ENCODE results near the gene SFTPA2.
"Not testable (repeated sequence)": the region's sequence is repeated elsewhere in the genome, so short reads cannot be mapped to it uniquely, and the experiment has no call there.

The SFTPA2 gene

DNA sequence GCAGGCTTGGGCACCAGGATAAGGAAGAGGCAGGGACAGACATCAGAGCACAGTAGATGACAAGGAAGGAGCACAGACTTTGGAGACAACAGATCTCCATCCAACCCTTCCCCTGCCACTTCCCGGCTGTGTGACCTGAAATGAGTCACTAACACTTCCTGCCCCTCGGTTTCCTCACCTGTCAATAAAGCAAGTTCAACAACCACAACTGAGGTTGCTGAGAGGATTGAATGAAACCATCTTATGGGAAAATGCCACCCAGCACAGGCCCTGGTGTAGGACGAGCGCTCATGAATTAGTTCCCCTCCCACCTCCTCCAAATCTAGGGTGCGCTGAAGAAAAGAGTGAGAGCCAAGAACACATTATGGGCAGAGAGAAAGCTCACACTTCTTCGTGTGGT is 22.7 kb upstream of the SFTPA2 start:
- not testable (repeated sequence) for H3K36me3 ChIP-seq (ENCODE audit: insufficient read depth, low read length); H3K9ac ChIP-seq (ENCODE audit: low read depth, low read length); H3K4me1 ChIP-seq (ENCODE audit: insufficient read depth, low read length)

DNA sequence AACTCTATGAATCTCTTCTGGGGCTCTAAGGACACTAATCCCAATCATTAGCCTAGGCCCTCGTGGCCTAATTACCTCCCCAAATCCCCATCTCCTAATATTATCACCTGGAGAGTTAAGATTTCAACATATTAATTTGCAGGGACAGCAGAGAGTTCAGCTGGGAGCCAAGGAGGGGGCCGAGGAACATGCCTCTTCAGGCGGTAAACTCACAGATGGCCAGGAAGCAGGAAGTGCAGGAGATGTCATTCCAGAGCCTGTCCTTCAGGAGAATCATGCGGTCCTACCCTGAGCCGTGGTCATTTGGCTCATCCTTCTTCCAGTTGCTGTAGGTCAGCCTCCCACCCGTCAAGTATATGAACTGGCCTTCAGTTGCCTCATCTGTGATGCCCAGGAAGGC is 21.9 kb upstream of the SFTPA2 start:
- Histone ChIP-seq H3K9me3 (ENCODE audit: control insufficient read depth, insufficient read depth, low read length) (no peaks in the 10 kb centered on the region; the same call in 1 of the 2 replicates), H3K36me3 (ENCODE audit: insufficient read depth, low read length) (no peaks in the 10 kb centered on the region), H3K4me1 (ENCODE audit: insufficient read depth, low read length) (no peaks in the 10 kb centered on the region), H3K9ac (ENCODE audit: low read depth, low read length) (no peak overlapping the region)

More for the DNA sequence above, 22.7 kb upstream of the SFTPA2 start:
- not testable (repeated sequence) for H3K9me3 ChIP-seq (ENCODE audit: control insufficient read depth, insufficient read depth, low read length)

DNA sequence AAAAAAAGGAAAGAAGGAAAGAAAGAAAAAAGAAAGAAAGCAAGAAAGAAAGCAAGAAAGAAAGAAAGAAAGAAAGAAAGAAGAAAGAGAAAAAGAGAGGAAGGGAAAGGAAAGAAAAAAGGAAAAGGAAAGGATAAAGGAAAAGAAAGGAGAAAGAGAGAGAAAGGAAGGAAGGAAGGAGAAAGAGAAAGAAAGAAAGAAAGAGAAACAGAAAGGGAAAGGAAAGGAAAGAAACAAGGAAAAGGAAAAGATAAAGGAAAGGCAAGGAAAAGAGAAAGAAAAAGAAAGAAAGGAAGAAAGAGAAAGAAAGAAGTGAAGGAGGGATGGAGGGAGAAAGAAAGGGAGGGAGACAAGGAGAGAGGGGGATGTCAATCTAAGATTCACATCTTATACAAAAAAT is 20.8 kb upstream of the SFTPA2 start:
- no peaks in the 10 kb centered on the region; the same call in 1 of the 2 replicates for H3K9me3 ChIP-seq (ENCODE audit: control insufficient read depth, insufficient read depth, low read length)
- no peaks in the 10 kb centered on the region for H3K36me3 ChIP-seq (ENCODE audit: insufficient read depth, low read length)
- no peaks in the 10 kb centered on the region for H3K4me1 ChIP-seq (ENCODE audit: insufficient read depth, low read length)
- H3K9ac ChIP-seq (ENCODE audit: low read depth, low read length), result no peak overlapping the region

DNA sequence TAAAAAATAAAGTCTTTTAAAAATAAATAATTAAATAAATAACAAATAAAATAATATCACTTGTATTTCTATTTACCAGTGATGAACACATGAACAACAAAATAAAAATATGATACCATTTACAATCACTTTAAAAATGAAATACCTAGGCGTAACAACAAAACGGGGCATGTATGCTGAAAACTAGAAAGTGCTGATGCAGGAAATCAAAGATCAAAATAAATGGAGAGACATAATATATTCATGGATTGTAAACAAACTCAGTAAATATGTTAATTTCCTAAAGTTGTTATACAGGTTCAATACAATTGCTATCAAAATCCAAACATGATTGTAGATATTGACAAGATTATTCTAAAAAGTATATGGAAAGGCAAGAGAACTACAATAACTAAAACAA is 19.2 kb upstream of the SFTPA2 start:
- Histone ChIP-seq H3K36me3 (ENCODE audit: insufficient read depth, low read length) (no peaks in the 10 kb centered on the region), H3K9me3 (ENCODE audit: control insufficient read depth, insufficient read depth, low read length) (no peaks in the 10 kb centered on the region; the same call in 1 of the 2 replicates), H3K9ac (ENCODE audit: low read depth, low read length) (no peak overlapping the region), H3K4me1 (ENCODE audit: insufficient read depth, low read length) (no peaks in the 10 kb centered on the region)

DNA sequence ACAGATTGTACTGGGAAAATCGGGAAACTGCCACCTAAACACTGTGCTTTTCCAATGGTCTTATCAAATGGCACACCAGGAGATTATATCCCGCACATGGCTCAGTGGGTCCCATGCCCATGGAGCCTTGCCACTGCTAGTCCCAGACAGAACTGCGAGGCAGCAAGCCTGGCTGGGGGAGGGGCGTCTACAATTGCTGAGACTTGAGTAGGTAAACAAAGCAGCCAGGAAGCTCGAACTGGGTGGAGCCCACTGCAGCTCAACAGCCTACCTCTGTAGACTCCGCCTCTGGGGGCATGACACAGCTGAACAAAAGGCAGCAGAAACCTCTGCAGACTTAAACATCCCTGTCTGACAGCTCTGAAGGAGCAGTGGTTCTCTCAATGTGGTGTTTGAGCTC is 10.4 kb upstream of the SFTPA2 start:
- not testable (repeated sequence) for H3K36me3 ChIP-seq (ENCODE audit: insufficient read depth, low read length); H3K9me3 ChIP-seq (ENCODE audit: control insufficient read depth, insufficient read depth, low read length); H3K4me1 ChIP-seq (ENCODE audit: insufficient read depth, low read length); H3K9ac ChIP-seq (ENCODE audit: low read depth, low read length)

DNA sequence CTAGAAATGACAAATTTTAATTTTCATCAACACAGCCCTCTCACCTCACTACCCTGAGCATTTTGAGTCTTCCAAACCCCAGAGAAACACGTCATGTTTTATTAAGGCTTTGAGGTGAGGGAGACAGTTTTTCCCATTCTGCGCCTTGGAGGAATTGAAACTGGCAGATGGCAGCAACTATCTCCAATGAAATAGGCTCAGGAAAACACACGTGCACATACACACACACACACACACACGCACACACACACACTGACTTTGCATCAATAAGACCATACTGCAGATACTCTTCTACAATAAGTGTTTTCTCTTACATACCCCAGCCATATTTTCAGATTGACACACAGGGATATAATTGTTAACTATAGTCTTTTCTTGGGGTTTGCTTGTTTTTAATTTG is 3.2 kb upstream of the SFTPA2 start:
- Histone ChIP-seq H3K4me1 (ENCODE audit: insufficient read depth, low read length) (no peaks in the 10 kb centered on the region), H3K9me3 (ENCODE audit: control insufficient read depth, insufficient read depth, low read length) (no peaks in the 10 kb centered on the region), H3K36me3 (ENCODE audit: insufficient read depth, low read length) (no peaks in the 10 kb centered on the region), H3K9ac (ENCODE audit: low read depth, low read length) (no peak overlapping the region)

DNA sequence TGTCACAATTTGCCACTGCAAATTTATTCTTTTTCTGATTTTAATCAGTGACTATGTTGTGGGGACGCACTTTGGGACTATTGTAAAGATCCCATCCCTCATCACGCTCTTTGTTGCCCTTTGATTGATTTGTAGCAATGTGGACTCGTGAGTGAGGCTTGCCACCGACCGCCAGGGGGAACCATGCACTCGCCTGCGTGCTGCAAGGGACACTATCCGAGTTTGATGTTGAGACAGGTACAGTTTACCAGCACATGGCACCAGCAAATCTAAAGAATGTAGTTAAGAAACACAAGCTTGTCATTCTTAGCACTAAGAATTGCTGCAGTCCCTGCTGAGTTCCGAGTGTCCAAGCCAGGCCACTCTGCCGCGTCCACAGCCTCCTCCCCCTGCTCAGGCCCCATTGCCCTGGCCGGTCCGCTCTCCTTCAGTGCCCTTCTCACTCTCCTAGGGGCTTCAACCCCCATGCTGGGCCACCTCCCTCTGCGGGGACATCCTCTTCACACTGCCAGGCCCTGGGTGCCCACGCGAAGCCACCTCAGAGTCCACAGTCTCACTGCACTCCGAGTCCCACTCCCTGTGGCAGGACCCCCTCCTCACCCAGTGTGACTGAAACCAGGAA is 2.0 kb upstream of the SFTPA2 start:
- Histone ChIP-seq H3K4me1 (ENCODE audit: insufficient read depth, low read length) (no peaks in the 10 kb centered on the region), H3K9me3 (ENCODE audit: control insufficient read depth, insufficient read depth, low read length) (no peaks in the 10 kb centered on the region), H3K9ac (ENCODE audit: low read depth, low read length) (peak overlapping the region; percentile 4; the same call in 1 of the 2 replicates), H3K36me3 (ENCODE audit: insufficient read depth, low read length) (no peaks in the 10 kb centered on the region)

DNA sequence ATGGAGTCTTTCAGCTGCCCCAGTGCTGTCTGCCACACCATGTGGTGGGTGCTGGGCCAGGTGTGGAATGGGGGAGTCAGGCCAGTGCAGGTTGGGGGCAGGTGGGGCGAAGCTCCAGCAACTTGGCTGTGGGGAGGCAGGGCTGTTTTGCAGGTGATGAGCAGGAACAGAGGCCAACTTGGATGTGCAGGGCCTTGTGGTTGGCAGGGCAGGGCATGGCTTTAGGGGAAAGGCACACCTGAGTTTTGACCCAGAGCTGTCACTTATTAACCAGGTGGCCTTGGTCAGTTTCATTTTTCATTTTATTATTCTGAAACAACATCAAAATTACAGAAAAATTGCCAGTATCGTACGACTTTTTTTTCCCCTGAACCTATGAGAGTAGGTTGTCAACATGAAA is 1.1 kb upstream of the SFTPA2 start:
- H3K4me1 ChIP-seq (ENCODE audit: insufficient read depth, low read length), result no peaks in the 10 kb centered on the region
- no peaks in the 10 kb centered on the region for H3K9me3 ChIP-seq (ENCODE audit: control insufficient read depth, insufficient read depth, low read length)
- no peak overlapping the region for H3K9ac ChIP-seq (ENCODE audit: low read depth, low read length)

DNA sequence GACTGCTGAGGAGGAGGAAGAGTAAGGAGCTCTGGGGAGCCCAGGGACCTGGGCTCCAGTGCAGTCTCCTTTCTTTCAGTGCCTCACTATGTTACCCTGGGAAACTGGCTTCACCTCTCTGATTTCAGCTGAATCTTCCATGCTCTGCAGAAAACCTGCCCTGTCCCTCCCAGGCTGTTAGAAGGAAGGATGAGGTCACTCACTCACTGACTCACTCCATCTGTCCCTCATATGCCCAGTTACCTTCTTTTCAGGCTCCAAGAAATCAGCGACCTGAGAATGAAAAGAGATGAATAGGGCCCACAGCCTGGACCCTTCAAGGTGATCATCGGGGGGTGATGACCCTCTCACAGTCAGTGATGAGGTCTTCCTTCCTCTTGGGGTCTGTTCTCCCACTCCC is 481 bp downstream of the SFTPA2 start:
- Histone ChIP-seq H3K9ac (ENCODE audit: low read depth, low read length) (no peak overlapping the region), H3K36me3 (ENCODE audit: insufficient read depth, low read length) (no peaks in the 10 kb centered on the region), H3K4me1 (ENCODE audit: insufficient read depth, low read length) (no peaks in the 10 kb centered on the region), H3K9me3 (ENCODE audit: control insufficient read depth, insufficient read depth, low read length) (no peaks in the 10 kb centered on the region)

More for the DNA sequence above, 1.1 kb upstream of the SFTPA2 start:
- no peaks in the 10 kb centered on the region for H3K36me3 ChIP-seq (ENCODE audit: insufficient read depth, low read length)

DNA sequence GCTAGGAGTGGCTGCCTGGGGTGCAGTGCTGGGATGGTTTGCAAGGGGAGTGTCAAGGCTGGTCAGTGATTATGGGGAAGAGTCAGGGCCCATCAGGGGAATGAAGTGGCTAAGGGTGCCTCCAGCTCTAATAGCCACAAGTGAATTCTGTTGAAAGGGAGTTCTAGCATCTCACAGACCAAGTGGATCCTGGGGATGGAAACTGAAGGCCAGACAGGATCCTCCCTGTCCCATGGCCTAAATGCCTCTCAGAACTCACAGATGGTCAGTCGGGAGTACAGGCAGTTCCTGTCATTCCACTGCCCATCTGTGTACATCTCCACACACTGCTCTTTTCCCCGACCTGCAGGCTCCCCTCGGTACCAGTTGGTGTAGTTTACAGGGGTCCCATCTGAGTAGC is 3.2 kb downstream of the SFTPA2 start:
- H3K4me1 ChIP-seq (ENCODE audit: insufficient read depth, low read length); H3K36me3 ChIP-seq (ENCODE audit: insufficient read depth, low read length); H3K9ac ChIP-seq (ENCODE audit: low read depth, low read length); H3K9me3 ChIP-seq (ENCODE audit: control insufficient read depth, insufficient read depth, low read length): not testable (repeated sequence)

DNA sequence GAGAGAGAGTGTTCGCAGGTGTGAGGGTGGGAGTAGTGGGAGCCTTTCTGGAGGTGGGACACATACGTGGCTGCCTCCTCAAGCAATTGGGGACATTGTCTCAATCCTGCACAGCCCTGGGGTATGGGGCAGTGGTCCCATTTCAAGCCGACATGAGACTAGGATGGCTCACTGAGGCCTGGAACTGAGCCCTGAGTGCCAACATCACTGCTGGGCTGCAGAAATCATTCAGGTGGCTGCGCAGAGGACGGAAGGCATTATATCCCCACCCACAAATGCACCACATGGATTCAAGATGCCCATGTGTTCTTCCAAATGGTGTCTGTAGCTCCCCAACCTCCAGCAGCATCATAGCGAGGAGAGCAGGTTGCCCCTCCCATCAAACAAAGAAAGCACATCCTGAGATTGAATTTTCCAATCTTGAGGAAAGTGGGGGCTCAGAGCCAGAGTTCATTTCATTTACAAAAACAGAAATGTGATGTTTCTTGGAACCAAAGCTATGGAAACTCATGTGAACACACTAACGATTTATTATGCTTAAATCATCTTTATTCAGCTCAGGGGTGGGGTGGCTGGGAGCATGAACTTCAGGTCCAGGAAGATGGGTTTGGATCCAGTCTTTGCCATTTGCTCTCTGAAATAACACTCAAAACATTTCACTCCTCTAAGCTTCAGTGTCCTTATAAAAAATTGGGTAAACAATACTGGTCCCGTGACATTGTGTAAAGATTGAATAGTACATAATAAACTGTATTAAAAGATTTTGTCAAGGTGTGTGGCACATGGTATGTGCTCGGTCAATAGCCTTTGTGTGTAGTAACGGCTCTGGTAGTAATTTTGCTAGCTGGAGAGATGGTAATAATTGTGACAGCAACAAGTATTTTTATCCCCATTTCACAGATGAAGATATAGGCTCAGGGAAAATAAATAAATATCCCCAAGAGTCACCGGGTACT is 4.6 kb downstream of the SFTPA2 start:
- H3K36me3 ChIP-seq (ENCODE audit: insufficient read depth, low read length), result no peaks in the 10 kb centered on the region
- no peak overlapping the region for H3K9ac ChIP-seq (ENCODE audit: low read depth, low read length)
- H3K4me1 ChIP-seq (ENCODE audit: insufficient read depth, low read length), result no peaks in the 10 kb centered on the region
- no peaks in the 10 kb centered on the region for H3K9me3 ChIP-seq (ENCODE audit: control insufficient read depth, insufficient read depth, low read length)

DNA sequence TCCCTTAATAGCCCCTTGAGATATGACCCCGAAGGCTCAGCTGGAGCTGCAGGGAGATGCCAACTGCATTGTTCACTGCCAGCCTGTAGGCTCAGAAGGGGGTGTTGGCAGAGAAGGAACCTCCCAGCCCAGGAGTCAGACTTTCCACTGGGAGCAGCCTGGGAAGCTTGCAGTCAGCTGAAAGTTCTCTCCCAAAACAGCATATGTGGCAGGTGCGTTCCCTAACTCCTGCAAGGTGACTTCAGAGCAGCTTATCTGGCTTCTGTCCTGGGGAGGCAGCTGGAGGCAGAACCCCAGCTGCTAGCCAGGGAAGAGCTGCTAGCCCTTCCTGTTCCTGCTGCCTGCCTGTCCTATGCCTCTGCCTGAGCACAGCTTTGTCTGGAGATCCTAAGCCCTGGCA is 8.1 kb downstream of the SFTPA2 start:
- Histone ChIP-seq H3K36me3 (ENCODE audit: insufficient read depth, low read length) (no peaks in the 10 kb centered on the region), H3K4me1 (ENCODE audit: insufficient read depth, low read length) (no peaks in the 10 kb centered on the region), H3K9me3 (ENCODE audit: control insufficient read depth, insufficient read depth, low read length) (no peaks in the 10 kb centered on the region), H3K9ac (ENCODE audit: low read depth, low read length) (no peak overlapping the region)

DNA sequence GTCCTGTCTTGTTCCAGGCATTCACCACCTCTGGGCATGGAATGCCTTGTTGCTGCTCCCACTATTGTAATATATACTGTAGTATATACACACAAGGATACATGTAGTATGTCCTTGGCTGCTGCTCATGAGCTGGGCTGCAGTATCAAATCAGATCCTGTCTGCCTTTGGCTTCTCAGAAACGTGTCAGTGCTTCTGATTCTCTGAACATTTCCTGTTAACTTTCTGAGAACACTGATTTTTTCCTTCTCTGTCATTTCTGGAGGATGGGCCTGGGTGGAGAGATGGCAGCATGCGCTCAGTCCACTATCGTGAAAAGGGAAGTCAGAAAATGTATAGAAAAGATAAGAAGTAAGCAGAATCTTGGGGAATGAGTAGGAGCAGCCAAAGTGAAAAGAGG is 12.2 kb downstream of the SFTPA2 start:
- Histone ChIP-seq H3K36me3 (ENCODE audit: insufficient read depth, low read length) (no peaks in the 10 kb centered on the region), H3K9me3 (ENCODE audit: control insufficient read depth, insufficient read depth, low read length) (no peaks in the 10 kb centered on the region), H3K9ac (ENCODE audit: low read depth, low read length) (no peak overlapping the region), H3K4me1 (ENCODE audit: insufficient read depth, low read length) (no peaks in the 10 kb centered on the region)

DNA sequence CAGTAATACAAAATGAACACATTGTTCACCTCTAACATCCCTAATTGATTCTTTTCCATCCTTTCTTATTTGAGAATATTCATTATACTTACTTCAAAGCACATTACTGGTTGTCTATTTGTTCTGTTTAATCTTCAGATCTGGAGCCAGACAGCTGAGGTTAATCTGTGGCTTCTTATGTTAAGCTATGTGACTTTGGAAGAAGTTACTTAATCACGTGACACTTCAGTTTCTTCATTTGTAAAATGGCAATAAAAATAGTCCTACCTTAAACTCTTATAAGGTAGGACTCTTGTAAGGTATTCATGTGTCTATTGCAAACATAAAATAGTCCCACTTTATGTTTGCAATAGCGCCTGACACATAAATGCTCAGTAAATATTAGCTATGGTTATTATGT is 13.1 kb downstream of the SFTPA2 start:
- H3K9me3 ChIP-seq (ENCODE audit: control insufficient read depth, insufficient read depth, low read length); H3K9ac ChIP-seq (ENCODE audit: low read depth, low read length); H3K4me1 ChIP-seq (ENCODE audit: insufficient read depth, low read length); H3K36me3 ChIP-seq (ENCODE audit: insufficient read depth, low read length): not testable (repeated sequence)

All from ES-I3 (cell line).